ENCODE results near the gene TFCP2. TPM values are rescaled to one million over a fixed set of nuclear protein-coding genes. Genes with fewer than 3 reads are reported as not detected.
"Not testable (repeated sequence)": the region's sequence is repeated elsewhere in the genome, so short reads cannot be mapped to it uniquely, and the experiment has no call there.

The TFCP2 gene
- total RNA-seq, 4 donors from 2014 or later: 15.0 to 24.2 (median 18.8) TPM

DNA sequence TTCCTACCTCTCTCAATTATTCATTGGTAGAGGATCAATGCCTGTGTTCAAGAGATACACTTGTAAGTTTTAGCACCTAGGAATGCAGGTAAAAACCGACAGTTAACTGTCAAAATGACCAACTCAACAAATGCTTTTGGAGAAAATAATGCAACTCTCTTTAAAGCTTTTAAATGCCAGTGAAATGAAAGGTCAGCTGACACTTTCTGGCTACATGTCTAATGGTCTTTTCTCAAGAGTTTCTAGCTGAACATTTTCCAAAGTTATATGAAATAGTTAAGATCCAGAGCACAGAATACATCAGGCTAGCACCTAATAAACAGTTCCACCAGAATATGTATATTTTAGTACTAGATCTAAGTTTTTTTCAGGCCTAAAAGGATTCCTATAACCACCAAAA lies 91.5 kb downstream of the TFCP2 start:
- WGBS: 68% methylated on average over 1 of the region's 1 CpG
- no peaks in the 10 kb centered on the region for H3K27me3 ChIP-seq
- no peak for DNase-seq (ENCODE audit: low spot score in 2 of 2)
- TF ChIP-seq POLR2AphosphoS5 (IDR thresholded peaks at IDR 0.05) (no peak), POLR2A (IDR thresholded peaks at IDR 0.05) (no peak)
- no peak overlapping the region for H3K4me3 ChIP-seq
- peaks cover 27% of the 10 kb centered on the region for H3K4me1 ChIP-seq
- H3K27ac ChIP-seq: no peak overlapping the region
- H3K9me3 ChIP-seq: no peaks in the 10 kb centered on the region
- H3K36me3 ChIP-seq: no peaks in the 10 kb centered on the region

DNA sequence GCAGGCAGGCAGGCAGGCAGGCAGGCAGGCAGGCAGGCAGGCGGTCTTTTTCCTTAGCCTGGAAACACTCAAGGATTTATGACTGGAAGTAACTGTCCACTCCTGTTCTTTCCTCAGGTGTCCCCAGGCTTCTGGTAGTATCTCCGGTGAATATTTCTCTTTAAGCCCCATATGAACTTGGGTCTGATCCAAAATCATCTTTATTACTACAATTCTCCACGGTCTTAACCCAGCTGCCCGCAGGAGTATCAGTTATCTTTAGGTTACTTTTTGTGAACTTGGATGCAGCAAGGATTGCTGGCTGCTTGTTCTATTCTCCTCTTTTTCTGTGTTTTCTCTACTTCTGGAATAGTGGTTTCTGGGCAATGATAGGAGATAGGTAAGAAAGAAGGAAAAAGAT lies 92.8 kb downstream of the TFCP2 start:
- H3K9me3 ChIP-seq: no peaks in the 10 kb centered on the region
- TF ChIP-seq, protein P1, sequence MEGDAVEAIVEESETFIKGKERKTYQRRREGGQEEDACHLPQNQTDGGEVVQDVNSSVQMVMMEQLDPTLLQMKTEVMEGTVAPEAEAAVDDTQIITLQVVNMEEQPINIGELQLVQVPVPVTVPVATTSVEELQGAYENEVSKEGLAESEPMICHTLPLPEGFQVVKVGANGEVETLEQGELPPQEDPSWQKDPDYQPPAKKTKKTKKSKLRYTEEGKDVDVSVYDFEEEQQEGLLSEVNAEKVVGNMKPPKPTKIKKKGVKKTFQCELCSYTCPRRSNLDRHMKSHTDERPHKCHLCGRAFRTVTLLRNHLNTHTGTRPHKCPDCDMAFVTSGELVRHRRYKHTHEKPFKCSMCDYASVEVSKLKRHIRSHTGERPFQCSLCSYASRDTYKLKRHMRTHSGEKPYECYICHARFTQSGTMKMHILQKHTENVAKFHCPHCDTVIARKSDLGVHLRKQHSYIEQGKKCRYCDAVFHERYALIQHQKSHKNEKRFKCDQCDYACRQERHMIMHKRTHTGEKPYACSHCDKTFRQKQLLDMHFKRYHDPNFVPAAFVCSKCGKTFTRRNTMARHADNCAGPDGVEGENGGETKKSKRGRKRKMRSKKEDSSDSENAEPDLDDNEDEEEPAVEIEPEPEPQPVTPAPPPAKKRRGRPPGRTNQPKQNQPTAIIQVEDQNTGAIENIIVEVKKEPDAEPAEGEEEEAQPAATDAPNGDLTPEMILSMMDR (IDR thresholded peaks at IDR 0.05): no peak
- TF ChIP-seq POLR2AphosphoS5 (IDR thresholded peaks at IDR 0.05) (no peak), EP300 (IDR thresholded peaks at IDR 0.05) (no peak), POLR2A (IDR thresholded peaks at IDR 0.05) (no peak)
- H3K27ac ChIP-seq: no peak overlapping the region
- H3K27me3 ChIP-seq: no peaks in the 10 kb centered on the region
- WGBS: 65% methylated on average over 4 of the region's 4 CpGs
- H3K4me1 ChIP-seq: peaks cover 27% of the 10 kb centered on the region
- DNase-seq (ENCODE audit: low spot score in 2 of 2): no peak
- H3K36me3 ChIP-seq: no peaks in the 10 kb centered on the region
- no peak overlapping the region for H3K4me3 ChIP-seq

DNA sequence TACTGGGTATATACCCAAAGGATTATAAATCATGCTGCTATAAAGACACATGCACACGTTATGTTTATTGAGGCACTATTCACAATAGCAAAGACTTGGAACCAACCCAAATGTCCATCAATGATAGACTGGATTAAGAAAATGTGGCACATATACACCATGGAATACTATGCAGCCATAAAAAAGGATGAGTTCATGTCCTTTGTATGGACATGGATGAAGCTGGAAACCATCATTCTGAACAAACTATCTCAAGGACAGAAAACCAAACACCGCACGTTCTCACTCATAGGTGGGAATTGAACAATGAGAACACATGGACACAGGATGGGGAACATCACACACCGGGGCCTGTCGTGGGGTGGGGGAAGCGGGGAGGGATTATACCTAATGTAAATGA lies 94.1 kb downstream of the TFCP2 start:
- H3K27me3 ChIP-seq; H3K4me3 ChIP-seq; H3K27ac ChIP-seq; H3K36me3 ChIP-seq; H3K9me3 ChIP-seq; DNase-seq (ENCODE audit: low spot score in 2 of 2): not testable (repeated sequence)
- peaks cover 26% of the 10 kb centered on the region for H3K4me1 ChIP-seq
- WGBS: 93% methylated on average over 6 of the region's 6 CpGs

DNA sequence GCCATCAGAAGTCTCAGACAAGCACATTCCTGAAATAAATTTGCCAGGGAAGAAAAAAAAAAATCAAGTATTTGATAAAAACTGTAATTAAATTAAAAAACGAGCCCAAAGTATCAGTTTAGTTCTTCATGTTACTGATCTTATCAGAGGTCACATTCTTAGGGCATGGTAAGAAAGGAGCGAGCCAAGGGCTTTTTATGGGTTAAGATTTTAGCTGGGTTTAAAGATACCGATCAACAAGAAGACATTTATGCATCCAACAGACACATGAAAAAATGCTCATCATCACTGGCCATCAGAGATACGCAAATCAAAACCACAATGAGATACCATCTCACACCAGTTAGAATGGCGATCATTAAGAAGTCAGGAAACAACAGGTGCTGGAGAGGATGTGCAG lies 94.6 kb downstream of the TFCP2 start:
- DNase-seq (ENCODE audit: low spot score in 2 of 2); H3K4me3 ChIP-seq; H3K9me3 ChIP-seq; H3K27ac ChIP-seq; H3K36me3 ChIP-seq; H3K27me3 ChIP-seq: not testable (repeated sequence)
- 68% methylated on average over 5 of the region's 5 CpGs for WGBS
- peaks cover 24% of the 10 kb centered on the region for H3K4me1 ChIP-seq

DNA sequence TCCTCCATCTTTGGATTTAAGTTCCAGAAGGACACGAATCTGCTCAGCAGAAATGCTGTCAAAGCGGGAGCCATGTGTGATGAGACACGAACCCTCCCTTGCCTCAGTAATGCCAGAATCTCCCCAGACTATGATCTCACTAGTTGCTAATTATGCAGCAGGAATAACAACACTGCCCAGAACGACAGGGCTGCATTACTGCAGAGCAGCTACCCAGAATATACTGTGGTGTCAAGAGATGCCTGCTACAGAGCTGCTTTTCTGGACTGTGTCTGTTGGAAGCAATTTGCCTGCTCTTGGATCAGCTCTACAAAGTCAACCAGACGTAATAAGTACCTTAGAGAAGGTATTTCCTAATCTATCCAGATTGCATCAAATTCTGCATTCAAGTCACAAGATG lies 95.0 kb downstream of the TFCP2 start:
- no peak for TF ChIP-seq POLR2A (IDR thresholded peaks at IDR 0.05)
- TF ChIP-seq, protein P1 (IDR thresholded peaks at IDR 0.05): no peak
- no peak for TF ChIP-seq POLR2AphosphoS5 (IDR thresholded peaks at IDR 0.05)
- TF ChIP-seq EP300 (IDR thresholded peaks at IDR 0.05): no peak
- DNase-seq (ENCODE audit: low spot score in 2 of 2): no peak
- no peaks in the 10 kb centered on the region for H3K9me3 ChIP-seq
- H3K27ac ChIP-seq: no peak overlapping the region
- 43% methylated on average over 5 of the region's 5 CpGs for WGBS
- H3K4me3 ChIP-seq: no peak overlapping the region
- peaks cover 13% of the 10 kb centered on the region for H3K36me3 ChIP-seq
- H3K27me3 ChIP-seq: no peaks in the 10 kb centered on the region
- H3K4me1 ChIP-seq: peaks cover 24% of the 10 kb centered on the region

DNA sequence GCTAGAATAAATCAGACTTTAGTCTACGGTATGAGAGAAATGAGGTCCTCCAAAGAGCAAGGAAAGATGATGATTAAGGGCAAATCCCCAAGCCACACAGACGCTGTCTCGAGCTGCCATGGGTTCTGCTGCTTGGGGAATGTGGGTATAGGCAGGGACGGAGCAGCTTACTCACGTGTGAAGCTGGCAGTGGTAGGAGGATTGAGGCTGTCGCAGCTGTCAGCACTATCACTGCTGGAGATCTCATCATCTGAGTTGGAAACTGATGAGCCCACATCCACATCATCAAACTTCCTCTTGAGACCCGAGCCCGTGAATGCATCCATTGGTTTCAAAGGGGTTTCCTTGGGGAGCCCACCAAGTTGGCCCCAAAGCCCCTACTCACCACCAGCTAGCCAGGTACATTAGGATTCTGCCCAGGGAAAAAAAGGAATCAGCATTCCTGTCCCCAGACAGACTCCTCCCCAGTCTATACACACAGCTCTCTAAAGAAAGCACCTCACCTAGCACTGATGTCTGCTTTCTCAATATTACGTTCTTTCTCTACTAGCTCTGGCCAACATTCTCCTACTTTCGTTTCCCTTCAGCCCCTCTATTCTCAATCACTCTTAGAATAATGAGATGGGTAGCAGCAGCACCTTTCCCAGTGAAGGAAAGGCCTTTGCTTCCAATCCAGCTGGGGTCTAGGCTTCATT lies 96.6 kb downstream of the TFCP2 start:
- 78% methylated on average over 8 of the region's 10 CpGs for WGBS
- peaks cover 29% of the 10 kb centered on the region for H3K36me3 ChIP-seq
- no peaks in the 10 kb centered on the region for H3K9me3 ChIP-seq
- no peaks in the 10 kb centered on the region for H3K27me3 ChIP-seq
- H3K4me3 ChIP-seq: no peak overlapping the region
- peak in 1 of 2 donors; percentile 48 for DNase-seq (ENCODE audit: low spot score in 2 of 2)
- no peak overlapping the region for H3K27ac ChIP-seq
- TF ChIP-seq POLR2A (IDR thresholded peaks at IDR 0.05): no peak
- TF ChIP-seq, protein P1 (IDR thresholded peaks at IDR 0.05): no peak
- no peak for TF ChIP-seq POLR2AphosphoS5 (IDR thresholded peaks at IDR 0.05)
- no peak for TF ChIP-seq EP300 (IDR thresholded peaks at IDR 0.05)
- H3K4me1 ChIP-seq: peaks cover 9% of the 10 kb centered on the region

DNA sequence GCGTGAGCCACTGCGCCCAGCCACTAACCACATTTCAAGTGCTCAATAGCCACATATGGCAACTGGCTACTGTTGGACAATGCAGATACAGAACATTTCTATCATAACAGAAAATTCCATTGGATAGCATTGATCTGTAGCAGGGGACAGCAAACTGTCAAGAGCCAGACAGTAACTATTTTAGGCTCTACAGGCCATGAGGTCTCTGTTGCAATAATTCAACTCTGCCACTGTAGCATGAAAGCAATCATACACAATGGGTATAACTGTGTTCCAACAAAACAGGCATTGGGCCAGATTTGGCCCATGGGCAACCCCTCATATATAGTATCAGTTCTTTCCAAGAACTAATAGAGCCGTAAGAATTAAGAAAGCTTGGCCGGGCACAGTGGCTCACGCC lies 97.5 kb downstream of the TFCP2 start:
- H3K4me3 ChIP-seq: no peak overlapping the region
- H3K36me3 ChIP-seq: peaks cover 35% of the 10 kb centered on the region
- no peaks in the 10 kb centered on the region for H3K27me3 ChIP-seq
- H3K9me3 ChIP-seq: no peaks in the 10 kb centered on the region
- TF ChIP-seq EP300 (IDR thresholded peaks at IDR 0.05) (no peak), POLR2A (IDR thresholded peaks at IDR 0.05) (no peak), POLR2AphosphoS5 (IDR thresholded peaks at IDR 0.05) (no peak)
- TF ChIP-seq, protein P1 (IDR thresholded peaks at IDR 0.05): no peak
- no peak for DNase-seq (ENCODE audit: low spot score in 2 of 2)
- WGBS: 93% methylated on average over 5 of the region's 5 CpGs
- H3K27ac ChIP-seq: no peak overlapping the region
- H3K4me1 ChIP-seq: peaks cover 7% of the 10 kb centered on the region

Measured in suprapubic skin (tissue), 4 donors.